ENCODE data around the gene ZDHHC11B.

Gene ZDHHC11B

DNA sequence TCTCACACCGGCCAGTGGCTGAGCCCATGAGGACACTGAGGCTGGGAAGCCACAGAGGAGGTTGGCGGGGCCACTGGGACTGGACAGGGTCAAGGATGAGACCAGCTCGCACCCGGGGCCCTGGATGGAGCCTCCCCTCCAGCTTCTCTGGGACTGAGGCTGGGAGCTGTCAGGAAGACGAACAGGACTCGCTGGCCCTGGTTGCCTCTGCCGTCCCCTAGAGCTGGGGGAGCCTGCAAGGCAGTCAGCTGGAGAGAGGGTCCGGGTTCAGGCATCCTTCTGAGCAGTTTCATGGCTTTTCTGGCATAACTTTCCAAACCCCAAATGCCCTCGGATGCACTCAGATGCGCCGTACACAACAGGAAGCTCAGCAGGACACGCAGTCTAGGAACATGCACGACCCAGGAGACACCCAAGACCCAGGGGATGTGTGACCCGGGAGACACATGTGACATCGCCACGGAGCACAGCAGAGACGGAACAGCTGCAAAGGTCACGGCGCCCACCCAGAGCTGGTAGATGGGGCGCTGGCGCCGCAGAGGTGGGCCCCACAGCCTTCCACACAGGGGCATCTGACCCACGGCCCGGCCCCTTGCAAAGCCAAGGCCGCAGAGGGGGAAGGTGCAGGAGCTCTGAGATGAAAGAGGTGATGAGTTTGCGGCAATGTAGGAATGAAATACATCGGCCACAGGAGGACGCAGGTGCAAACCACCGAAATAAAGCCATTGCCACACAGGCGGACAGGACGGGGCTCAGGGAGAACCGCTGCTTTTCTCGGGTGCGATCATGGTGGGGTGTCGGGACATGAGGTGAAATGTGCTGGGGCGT is 108.4 kb downstream of the ZDHHC11B start:
- no peak overlapping the region for H4K12ac ChIP-seq (ENCODE audit: low read depth, low read length)

GRCh38 chr5:675111-675870 is 109.2 kb downstream of the ZDHHC11B start:
- Histone ChIP-seq H3K79me2 (ENCODE audit: control insufficient read depth, insufficient read depth, low read length, poor library complexity) (no peaks in the 10 kb centered on the region), H3K4me1 (ENCODE audit: control insufficient read depth in 1 of 2, insufficient read depth in 2 of 2, low read length in 2 of 2) (peaks cover 3 to 21% of the 10 kb centered on the region in 2 experiments), H3K18ac (ENCODE audit: low read length) (no peak overlapping the region), H3K9ac (ENCODE audit: low read length) (no peak overlapping the region), H3K14ac (ENCODE audit: low read length) (no peak overlapping the region), H3K27ac (ENCODE audit: low read depth, low read length) (no peak overlapping the region), H2AK5ac (ENCODE audit: low read length) (no peak overlapping the region), H2BK5ac (ENCODE audit: low read depth, low read length, poor library complexity) (no peak overlapping the region), H3K9me3 (ENCODE audit: insufficient read depth, low read depth, low read length) (peaks cover 3% of the 10 kb centered on the region), H3K4ac (ENCODE audit: low read depth, low read length) (no peak overlapping the region), H3K27me3 (ENCODE audit: insufficient read depth, low read length) (no peaks in the 10 kb centered on the region), H3K23ac (ENCODE audit: low read length) (no peak overlapping the region), H4K8ac (ENCODE audit: low read depth, low read length) (no peak overlapping the region), H3K79me1 (ENCODE audit: low read length) (no peaks in the 10 kb centered on the region), H2AFZ (ENCODE audit: insufficient read depth, low read length, poor library complexity) (no peak overlapping the region), H3K4me2 (ENCODE audit: low read length) (no peak overlapping the region), H3K4me3 (ENCODE audit: low read depth, low read length) (no peak overlapping the region), H3K36me3 (ENCODE audit: control insufficient read depth in 1 of 2, insufficient read depth in 2 of 2, low read length in 2 of 2) (no peaks in the 10 kb centered on the region), H4K12ac (ENCODE audit: low read depth, low read length) (no peak overlapping the region), H4K91ac (ENCODE audit: low read depth, low read length) (no peak overlapping the region), H2BK120ac (ENCODE audit: insufficient read depth, low read length, poor library complexity) (no peak overlapping the region), H2BK12ac (ENCODE audit: low read length) (no peak overlapping the region)
- WGBS (ENCODE audit: extremely low coverage, insufficient coverage, insufficient read length) = no CpG with 5 or more reads among the region's 20 CpGs
- no peak for DNase-seq

More for the DNA sequence above, 108.4 kb downstream of the ZDHHC11B start:
- H3K4me1 ChIP-seq (ENCODE audit: control insufficient read depth in 1 of 2, insufficient read depth in 2 of 2, low read length in 2 of 2) = peaks cover 3 to 21% of the 10 kb centered on the region in 2 experiments
- no peaks in the 10 kb centered on the region for H3K79me1 ChIP-seq (ENCODE audit: low read length)
- H3K4me3 ChIP-seq (ENCODE audit: low read depth, low read length) = no peak overlapping the region
- no peak overlapping the region for H4K8ac ChIP-seq (ENCODE audit: low read depth, low read length)
- H4K91ac ChIP-seq (ENCODE audit: low read depth, low read length) = no peak overlapping the region
- H2AK5ac ChIP-seq (ENCODE audit: low read length) = no peak overlapping the region
- no peaks in the 10 kb centered on the region for H3K36me3 ChIP-seq (ENCODE audit: control insufficient read depth in 1 of 2, insufficient read depth in 2 of 2, low read length in 2 of 2)
- WGBS (ENCODE audit: extremely low coverage, insufficient coverage, insufficient read length) = no CpG with 5 or more reads among the region's 36 CpGs
- H3K27ac ChIP-seq (ENCODE audit: low read depth, low read length) = no peak overlapping the region
- no peak overlapping the region for H2BK5ac ChIP-seq (ENCODE audit: low read depth, low read length, poor library complexity)
- H3K27me3 ChIP-seq (ENCODE audit: insufficient read depth, low read length) = no peaks in the 10 kb centered on the region
- DNase-seq = no peak
- no peak overlapping the region for H3K9ac ChIP-seq (ENCODE audit: low read length)
- H3K18ac ChIP-seq (ENCODE audit: low read length) = no peak overlapping the region
- no peak overlapping the region for H3K4ac ChIP-seq (ENCODE audit: low read depth, low read length)
- no peaks in the 10 kb centered on the region for H3K79me2 ChIP-seq (ENCODE audit: control insufficient read depth, insufficient read depth, low read length, poor library complexity)
- no peak overlapping the region for H2BK12ac ChIP-seq (ENCODE audit: low read length)
- no peak overlapping the region for H3K4me2 ChIP-seq (ENCODE audit: low read length)
- no peak overlapping the region for H2AFZ ChIP-seq (ENCODE audit: insufficient read depth, low read length, poor library complexity)
- no peak overlapping the region for H3K14ac ChIP-seq (ENCODE audit: low read length)
- no peak overlapping the region for H2BK120ac ChIP-seq (ENCODE audit: insufficient read depth, low read length, poor library complexity)
- H3K9me3 ChIP-seq (ENCODE audit: insufficient read depth, low read depth, low read length) = peaks cover 3% of the 10 kb centered on the region
- H3K23ac ChIP-seq (ENCODE audit: low read length) = no peak overlapping the region

DNA sequence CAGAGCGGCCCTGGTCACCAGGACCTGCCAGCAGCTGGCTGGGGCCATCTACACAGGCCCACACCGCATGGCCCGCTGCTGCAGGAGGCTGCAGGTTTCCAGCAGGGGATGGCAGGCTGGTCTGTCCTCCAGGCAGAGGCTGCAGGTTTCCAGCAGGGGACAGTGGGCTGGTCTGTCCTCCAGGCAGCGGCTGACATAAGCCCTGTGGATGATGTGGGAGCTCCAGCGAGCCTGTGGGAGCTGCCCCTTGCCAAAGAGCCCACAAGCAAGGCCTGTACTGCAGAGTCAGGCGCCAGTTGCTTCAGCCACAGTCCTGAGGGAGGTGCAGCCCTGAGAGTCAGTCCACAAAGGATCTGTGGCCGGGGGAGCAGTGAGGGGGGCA is 109.9 kb downstream of the ZDHHC11B start:
- Histone ChIP-seq H3K4me3 (ENCODE audit: low read depth, low read length) (no peak overlapping the region), H3K79me2 (ENCODE audit: control insufficient read depth, insufficient read depth, low read length, poor library complexity) (no peaks in the 10 kb centered on the region), H3K4me2 (ENCODE audit: low read length) (no peak overlapping the region), H3K36me3 (ENCODE audit: control insufficient read depth in 1 of 2, insufficient read depth in 2 of 2, low read length in 2 of 2) (no peaks in the 10 kb centered on the region), H3K14ac (ENCODE audit: low read length) (no peak overlapping the region), H2BK12ac (ENCODE audit: low read length) (no peak overlapping the region), H3K9ac (ENCODE audit: low read length) (no peak overlapping the region), H4K91ac (ENCODE audit: low read depth, low read length) (no peak overlapping the region), H2BK120ac (ENCODE audit: insufficient read depth, low read length, poor library complexity) (no peak overlapping the region), H4K8ac (ENCODE audit: low read depth, low read length) (no peak overlapping the region), H4K12ac (ENCODE audit: low read depth, low read length) (no peak overlapping the region), H3K79me1 (ENCODE audit: low read length) (no peaks in the 10 kb centered on the region), H3K18ac (ENCODE audit: low read length) (no peak overlapping the region), H3K4me1 (ENCODE audit: control insufficient read depth in 1 of 2, insufficient read depth in 2 of 2, low read length in 2 of 2) (peaks cover 3 to 21% of the 10 kb centered on the region in 2 experiments), H2AFZ (ENCODE audit: insufficient read depth, low read length, poor library complexity) (no peak overlapping the region), H3K4ac (ENCODE audit: low read depth, low read length) (no peak overlapping the region), H2AK5ac (ENCODE audit: low read length) (no peak overlapping the region), H3K27ac (ENCODE audit: low read depth, low read length) (no peak overlapping the region), H3K9me3 (ENCODE audit: insufficient read depth, low read depth, low read length) (peaks cover 3% of the 10 kb centered on the region), H3K23ac (ENCODE audit: low read length) (no peak overlapping the region), H3K27me3 (ENCODE audit: insufficient read depth, low read length) (no peaks in the 10 kb centered on the region), H2BK5ac (ENCODE audit: low read depth, low read length, poor library complexity) (no peak overlapping the region)
- DNase-seq = peak; percentile 10 to 44
- no CpG with 5 or more reads among the region's 7 CpGs for WGBS (ENCODE audit: extremely low coverage, insufficient coverage, insufficient read length)

GRCh38 chr5:673831-674629 is 110.5 kb downstream of the ZDHHC11B start:
- Histone ChIP-seq H3K4me1 (ENCODE audit: control insufficient read depth in 1 of 2, insufficient read depth in 2 of 2, low read length in 2 of 2) (peaks cover 3 to 21% of the 10 kb centered on the region in 2 experiments), H4K8ac (ENCODE audit: low read depth, low read length) (no peak overlapping the region), H2BK120ac (ENCODE audit: insufficient read depth, low read length, poor library complexity) (no peak overlapping the region), H3K9ac (ENCODE audit: low read length) (no peak overlapping the region), H3K79me1 (ENCODE audit: low read length) (no peaks in the 10 kb centered on the region), H2BK12ac (ENCODE audit: low read length) (no peak overlapping the region), H3K36me3 (ENCODE audit: control insufficient read depth in 1 of 2, insufficient read depth in 2 of 2, low read length in 2 of 2) (no peaks in the 10 kb centered on the region), H3K4me2 (ENCODE audit: low read length) (no peak overlapping the region), H4K91ac (ENCODE audit: low read depth, low read length) (no peak overlapping the region), H3K27ac (ENCODE audit: low read depth, low read length) (no peak overlapping the region), H3K14ac (ENCODE audit: low read length) (no peak overlapping the region), H3K4me3 (ENCODE audit: low read depth, low read length) (no peak overlapping the region), H3K9me3 (ENCODE audit: insufficient read depth, low read depth, low read length) (peaks cover 3% of the 10 kb centered on the region), H3K23ac (ENCODE audit: low read length) (no peak overlapping the region), H3K18ac (ENCODE audit: low read length) (no peak overlapping the region), H3K4ac (ENCODE audit: low read depth, low read length) (no peak overlapping the region), H2BK5ac (ENCODE audit: low read depth, low read length, poor library complexity) (no peak overlapping the region), H3K79me2 (ENCODE audit: control insufficient read depth, insufficient read depth, low read length, poor library complexity) (no peaks in the 10 kb centered on the region), H2AFZ (ENCODE audit: insufficient read depth, low read length, poor library complexity) (no peak overlapping the region), H2AK5ac (ENCODE audit: low read length) (no peak overlapping the region), H3K27me3 (ENCODE audit: insufficient read depth, low read length) (no peaks in the 10 kb centered on the region), H4K12ac (ENCODE audit: low read depth, low read length) (no peak overlapping the region)
- WGBS (ENCODE audit: extremely low coverage, insufficient coverage, insufficient read length) = no CpG with 5 or more reads among the region's 27 CpGs
- DNase-seq = peak; percentile 13 to 30
